Right atrium auricular region (tissue), 2 donors: ENCODE data around the gene RBKS. TPM values are rescaled to one million over a fixed set of nuclear protein-coding genes. Genes with fewer than 3 reads are reported as not detected.

Experiments
- DNase-seq: peaks from one replicate; pipeline ENCODE4 v3.0.0-alpha.2; 2019; ENCODE audit warnings: low spot score
- H3K27ac ChIP-seq, 2 donors: fragments of 200-600 bp; sonication (generic); 1 replicate in 1 of 2; 2 replicates in 1 of 2; pipeline ENCODE4 v1.5.1; 2016 to 2019
- H3K27me3 ChIP-seq, 2 donors: fragments of 200-600 bp; sonication (generic); one replicate each; pipeline versions ENCODE4 v1.5.1 to v1.6.0; 2017 to 2019
- H3K36me3 ChIP-seq: fragments of 200-600 bp; sonication (generic); one replicate; pipeline ENCODE4 v1.5.1; 2016
- H3K4me1 ChIP-seq, 2 donors: fragments of 200-600 bp; sonication (generic); one replicate each; pipeline versions ENCODE4 v1.5.1 to v1.6.0; 2017 to 2019
- H3K4me3 ChIP-seq, 2 donors: fragments of 200-600 bp; sonication (generic); 1 replicate in 1 of 2; 2 replicates in 1 of 2; pipeline ENCODE4 v1.5.1; 2017 to 2019; ENCODE audit warnings: mild to moderate bottlenecking in 1 of 2, moderate library complexity in 1 of 2
- H3K9me3 ChIP-seq, 2 donors: fragments of 200-600 bp; sonication (generic); one replicate each; pipeline ENCODE4 v1.5.1; 2019
- CTCF ChIP-seq, 2 donors: fragments of 200-600 bp; sonication (generic); IDR thresholded peaks; one replicate each; pipeline ENCODE4 v1.5.1; 2019; ENCODE audit warnings: antibody characterized with exemption in 2 of 2
- total RNA-seq, 2 donors: library from RNA; depleted of rRNA; stranded (reverse); fragments of >200 nt; gene quantifications; one replicate each; pipeline ENCODE4 v1.1.0, GENCODE V29; 2016

The RBKS gene
- total RNA-seq, 2 donors from 2014 or later = 1.6 to 2.1 TPM

GRCh38 chr2:27782701-27783100 lies 107.5 kb downstream of the RBKS start:
- H3K4me1 ChIP-seq = peaks cover 0 to 9% of the 10 kb centered on the region in 2 donors
- DNase-seq = no peak
- no peaks in the 10 kb centered on the region for H3K36me3 ChIP-seq
- TF ChIP-seq CTCF (IDR thresholded peaks at IDR 0.05) = no peak
- H3K4me3 ChIP-seq = no peak overlapping the region
- no peaks in the 10 kb centered on the region for H3K9me3 ChIP-seq
- H3K27me3 ChIP-seq = no peaks in the 10 kb centered on the region
- H3K27ac ChIP-seq = peak overlapping the region in 1 of 2 donors; percentile 11

GRCh38 chr2:27781496-27781895 lies 108.7 kb downstream of the RBKS start:
- Histone ChIP-seq H3K4me1 (peaks cover 0 to 21% of the 10 kb centered on the region in 2 donors), H3K4me3 (no peak overlapping the region), H3K27me3 (no peaks in the 10 kb centered on the region), H3K27ac (peak overlapping the region in 1 of 2 donors; percentile 11), H3K36me3 (no peaks in the 10 kb centered on the region), H3K9me3 (no peaks in the 10 kb centered on the region)
- TF ChIP-seq CTCF (IDR thresholded peaks at IDR 0.05) = no peak
- no peak for DNase-seq

- peak overlapping the region; percentile 66 to 67 for H3K27ac ChIP-seq
- no peak for TF ChIP-seq CTCF (IDR thresholded peaks at IDR 0.05)
Measured at GRCh38 chr2:27779417-27780055, 110.7 kb downstream of the RBKS start.

GRCh38 chr2:27776696-27777095 lies 113.5 kb downstream of the RBKS start:
- TF ChIP-seq CTCF (IDR thresholded peaks at IDR 0.05) = no peak
- Histone ChIP-seq H3K4me3 (no peak overlapping the region), H3K9me3 (no peaks in the 10 kb centered on the region), H3K36me3 (no peaks in the 10 kb centered on the region), H3K27ac (peak overlapping the region; percentile 35 to 93), H3K27me3 (no peaks in the 10 kb centered on the region), H3K4me1 (peaks cover 0 to 63% of the 10 kb centered on the region in 2 donors)
- DNase-seq = no peak

More at GRCh38 chr2:27779417-27780055, 110.7 kb downstream of the RBKS start:
- peaks cover 0 to 39% of the 10 kb centered on the region in 2 donors for H3K4me1 ChIP-seq
- no peaks in the 10 kb centered on the region for H3K36me3 ChIP-seq
- no peak for DNase-seq
- H3K27me3 ChIP-seq = no peaks in the 10 kb centered on the region
- H3K9me3 ChIP-seq = no peaks in the 10 kb centered on the region
- H3K4me3 ChIP-seq = no peak overlapping the region

GRCh38 chr2:27776097-27776496 lies 114.1 kb downstream of the RBKS start:
- Histone ChIP-seq H3K9me3 (no peaks in the 10 kb centered on the region), H3K27ac (peak overlapping the region; percentile 93 to 94), H3K4me1 (peaks cover 0 to 64% of the 10 kb centered on the region in 2 donors), H3K4me3 (no peak overlapping the region), H3K27me3 (no peaks in the 10 kb centered on the region), H3K36me3 (no peaks in the 10 kb centered on the region)
- no peak for DNase-seq
- TF ChIP-seq CTCF (IDR thresholded peaks at IDR 0.05) = no peak

GRCh38 chr2:27773959-27774358 lies 116.2 kb downstream of the RBKS start:
- H3K4me1 ChIP-seq = peaks cover 0 to 60% of the 10 kb centered on the region in 2 donors

More at GRCh38 chr2:27773959-27774358, 116.2 kb downstream of the RBKS start:
- Histone ChIP-seq H3K9me3 (no peaks in the 10 kb centered on the region), H3K4me3 (no peak overlapping the region), H3K27me3 (no peaks in the 10 kb centered on the region), H3K36me3 (no peaks in the 10 kb centered on the region), H3K27ac (peak overlapping the region; percentile 93 to 94)
- DNase-seq = no peak
- no peak for TF ChIP-seq CTCF (IDR thresholded peaks at IDR 0.05)
